Measurements from ENCODE around the gene ASTN2. TPM values are rescaled to one million over a fixed set of nuclear protein-coding genes. Genes with fewer than 3 reads are reported as not detected.
A peak's percentile ranks its signal among the peaks of the same experiment; 100 is the strongest.

The ASTN2 gene
- total and polyA plus RNA-seq, 9 of the 15 experiments (the other 6 are each of a cell fraction or from before 2014, with no cell fraction given), result 0.56 to 3.5 (median 1.9) TPM

GRCh38 chr9:116459576-116459975 is 955.3 kb downstream of the ASTN2 start (continued):
- TF ChIP-seq, protein P1, sequence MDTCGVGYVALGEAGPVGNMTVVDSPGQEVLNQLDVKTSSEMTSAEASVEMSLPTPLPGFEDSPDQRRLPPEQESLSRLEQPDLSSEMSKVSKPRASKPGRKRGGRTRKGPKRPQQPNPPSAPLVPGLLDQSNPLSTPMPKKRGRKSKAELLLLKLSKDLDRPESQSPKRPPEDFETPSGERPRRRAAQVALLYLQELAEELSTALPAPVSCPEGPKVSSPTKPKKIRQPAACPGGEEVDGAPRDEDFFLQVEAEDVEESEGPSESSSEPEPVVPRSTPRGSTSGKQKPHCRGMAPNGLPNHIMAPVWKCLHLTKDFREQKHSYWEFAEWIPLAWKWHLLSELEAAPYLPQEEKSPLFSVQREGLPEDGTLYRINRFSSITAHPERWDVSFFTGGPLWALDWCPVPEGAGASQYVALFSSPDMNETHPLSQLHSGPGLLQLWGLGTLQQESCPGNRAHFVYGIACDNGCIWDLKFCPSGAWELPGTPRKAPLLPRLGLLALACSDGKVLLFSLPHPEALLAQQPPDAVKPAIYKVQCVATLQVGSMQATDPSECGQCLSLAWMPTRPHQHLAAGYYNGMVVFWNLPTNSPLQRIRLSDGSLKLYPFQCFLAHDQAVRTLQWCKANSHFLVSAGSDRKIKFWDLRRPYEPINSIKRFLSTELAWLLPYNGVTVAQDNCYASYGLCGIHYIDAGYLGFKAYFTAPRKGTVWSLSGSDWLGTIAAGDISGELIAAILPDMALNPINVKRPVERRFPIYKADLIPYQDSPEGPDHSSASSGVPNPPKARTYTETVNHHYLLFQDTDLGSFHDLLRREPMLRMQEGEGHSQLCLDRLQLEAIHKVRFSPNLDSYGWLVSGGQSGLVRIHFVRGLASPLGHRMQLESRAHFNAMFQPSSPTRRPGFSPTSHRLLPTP (IDR thresholded peaks at IDR 0.05; ENCODE audit: borderline replicate concordance, extremely low read depth, insufficient read length), result no peak
- TF ChIP-seq TGIF2 (CRISPR knock-in tag; IDR thresholded peaks at IDR 0.05) (no peak), ZNF274 (IDR thresholded peaks at IDR 0.05; ENCODE audit: borderline replicate concordance, low read depth, low read length) (no peak), PYGO2 (tag; IDR thresholded peaks at IDR 0.05) (no peak), SMARCA5 (IDR thresholded peaks at IDR 0.05) (no peak), ATF6 (CRISPR knock-in tag; IDR thresholded peaks at IDR 0.05) (no peak), POLR2H (tag; IDR thresholded peaks at IDR 0.05; ENCODE audit: low read depth) (no peak), MYBL2 (IDR thresholded peaks at IDR 0.05; ENCODE audit: low read depth) (0 out of 2 replicates have a peak, but pooled peaks have one; percentile 30), MYBL2 (CRISPR knock-in tag; IDR thresholded peaks at IDR 0.05; ENCODE audit: borderline replicate concordance) (no peak), JUNB (CRISPR knock-in tag; conservative IDR thresholded peaks at IDR 0.05) (no peak), DNMT1 (IDR thresholded peaks at IDR 0.05) (no peak), ZNF263 (CRISPR knock-in tag; IDR thresholded peaks at IDR 0.05; ENCODE audit: borderline replicate concordance) (no peak), NR1H2 (CRISPR knock-in tag; IDR thresholded peaks at IDR 0.05) (no peak), ZNF589 (CRISPR knock-in tag; IDR thresholded peaks at IDR 0.05; ENCODE audit: low read depth) (peak; percentile 61; the same call in 1 of the 2 replicates), EHMT2 (IDR thresholded peaks at IDR 0.05) (0 out of 2 replicates have a peak, but pooled peaks have one; percentile 15)
- TF ChIP-seq, protein P2, sequence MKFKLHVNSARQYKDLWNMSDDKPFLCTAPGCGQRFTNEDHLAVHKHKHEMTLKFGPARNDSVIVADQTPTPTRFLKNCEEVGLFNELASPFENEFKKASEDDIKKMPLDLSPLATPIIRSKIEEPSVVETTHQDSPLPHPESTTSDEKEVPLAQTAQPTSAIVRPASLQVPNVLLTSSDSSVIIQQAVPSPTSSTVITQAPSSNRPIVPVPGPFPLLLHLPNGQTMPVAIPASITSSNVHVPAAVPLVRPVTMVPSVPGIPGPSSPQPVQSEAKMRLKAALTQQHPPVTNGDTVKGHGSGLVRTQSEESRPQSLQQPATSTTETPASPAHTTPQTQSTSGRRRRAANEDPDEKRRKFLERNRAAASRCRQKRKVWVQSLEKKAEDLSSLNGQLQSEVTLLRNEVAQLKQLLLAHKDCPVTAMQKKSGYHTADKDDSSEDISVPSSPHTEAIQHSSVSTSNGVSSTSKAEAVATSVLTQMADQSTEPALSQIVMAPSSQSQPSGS (CRISPR knock-in tag; IDR thresholded peaks at IDR 0.05), result no peak
- TF ChIP-seq, protein P3, sequence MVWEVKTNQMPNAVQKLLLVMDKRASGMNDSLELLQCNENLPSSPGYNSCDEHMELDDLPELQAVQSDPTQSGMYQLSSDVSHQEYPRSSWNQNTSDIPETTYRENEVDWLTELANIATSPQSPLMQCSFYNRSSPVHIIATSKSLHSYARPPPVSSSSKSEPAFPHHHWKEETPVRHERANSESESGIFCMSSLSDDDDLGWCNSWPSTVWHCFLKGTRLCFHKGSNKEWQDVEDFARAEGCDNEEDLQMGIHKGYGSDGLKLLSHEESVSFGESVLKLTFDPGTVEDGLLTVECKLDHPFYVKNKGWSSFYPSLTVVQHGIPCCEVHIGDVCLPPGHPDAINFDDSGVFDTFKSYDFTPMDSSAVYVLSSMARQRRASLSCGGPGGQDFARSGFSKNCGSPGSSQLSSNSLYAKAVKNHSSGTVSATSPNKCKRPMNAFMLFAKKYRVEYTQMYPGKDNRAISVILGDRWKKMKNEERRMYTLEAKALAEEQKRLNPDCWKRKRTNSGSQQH (CRISPR knock-in tag; IDR thresholded peaks at IDR 0.05), result no peak
- TF ChIP-seq, protein P4, sequence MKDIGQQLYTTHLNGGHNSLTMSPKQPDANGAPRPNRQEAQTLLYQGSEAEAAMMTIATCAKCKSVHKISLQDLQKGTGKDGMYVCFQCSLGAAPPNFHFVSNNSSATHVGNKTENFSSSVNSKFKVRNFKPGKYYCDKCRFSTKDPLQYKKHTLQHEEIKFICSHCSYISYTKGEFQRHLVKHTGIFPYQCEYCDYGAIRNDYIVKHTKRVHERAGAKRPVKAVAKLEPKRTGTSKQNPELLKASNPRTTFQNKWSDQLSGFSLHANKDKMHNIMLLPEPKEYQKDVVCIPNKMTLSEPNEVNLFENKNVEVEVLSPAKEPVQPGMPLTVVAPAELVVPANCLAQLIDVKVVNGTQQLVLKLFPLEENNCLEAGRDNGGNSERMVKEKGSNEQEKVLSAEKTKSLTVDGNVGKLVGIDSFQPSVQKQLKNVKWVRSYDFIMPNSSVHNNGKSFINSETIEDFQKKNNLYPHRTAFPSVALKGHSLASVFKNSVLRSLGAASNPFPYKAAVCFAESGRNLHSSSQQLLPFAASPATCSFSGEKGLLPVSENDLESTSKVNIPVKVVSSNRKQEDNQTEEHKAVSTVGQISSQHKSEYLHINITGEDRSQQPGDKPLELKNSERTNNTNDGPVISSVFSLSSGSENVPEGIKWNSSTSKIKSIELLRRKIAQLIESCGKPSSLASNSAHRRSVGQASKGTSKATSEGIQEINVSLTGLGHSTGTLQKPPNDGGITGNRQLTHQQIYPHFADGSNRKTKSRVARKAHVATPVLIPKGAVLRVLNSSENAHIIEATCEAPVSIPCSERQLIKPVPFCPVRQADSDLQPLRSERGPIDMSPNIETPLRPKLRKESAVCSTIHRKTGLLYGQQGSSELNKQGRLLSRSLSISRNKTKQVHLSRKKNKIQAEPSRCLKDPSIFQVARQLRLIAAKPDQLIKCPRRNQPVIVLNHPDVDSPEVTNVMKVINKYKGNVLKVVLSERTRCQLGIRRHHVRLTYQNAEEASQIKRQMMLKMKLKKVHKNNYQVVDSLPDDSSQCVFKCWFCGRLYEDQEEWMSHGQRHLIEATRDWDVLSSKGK (CRISPR knock-in tag; IDR thresholded peaks at IDR 0.05), result no peak

Data from K562 (cell line).